CD4-positive, alpha-beta T cell treated with Interferon alpha-2 for 1 hour (primary cell): ENCODE data around the gene PFDN5.

ENCODE experiments used
- DNase-seq, 2 donors: peaks; one replicate each; pipeline ENCODE4 v3.0.0-alpha.2; 2020 to 2022

PFDN5 gene

DNA sequence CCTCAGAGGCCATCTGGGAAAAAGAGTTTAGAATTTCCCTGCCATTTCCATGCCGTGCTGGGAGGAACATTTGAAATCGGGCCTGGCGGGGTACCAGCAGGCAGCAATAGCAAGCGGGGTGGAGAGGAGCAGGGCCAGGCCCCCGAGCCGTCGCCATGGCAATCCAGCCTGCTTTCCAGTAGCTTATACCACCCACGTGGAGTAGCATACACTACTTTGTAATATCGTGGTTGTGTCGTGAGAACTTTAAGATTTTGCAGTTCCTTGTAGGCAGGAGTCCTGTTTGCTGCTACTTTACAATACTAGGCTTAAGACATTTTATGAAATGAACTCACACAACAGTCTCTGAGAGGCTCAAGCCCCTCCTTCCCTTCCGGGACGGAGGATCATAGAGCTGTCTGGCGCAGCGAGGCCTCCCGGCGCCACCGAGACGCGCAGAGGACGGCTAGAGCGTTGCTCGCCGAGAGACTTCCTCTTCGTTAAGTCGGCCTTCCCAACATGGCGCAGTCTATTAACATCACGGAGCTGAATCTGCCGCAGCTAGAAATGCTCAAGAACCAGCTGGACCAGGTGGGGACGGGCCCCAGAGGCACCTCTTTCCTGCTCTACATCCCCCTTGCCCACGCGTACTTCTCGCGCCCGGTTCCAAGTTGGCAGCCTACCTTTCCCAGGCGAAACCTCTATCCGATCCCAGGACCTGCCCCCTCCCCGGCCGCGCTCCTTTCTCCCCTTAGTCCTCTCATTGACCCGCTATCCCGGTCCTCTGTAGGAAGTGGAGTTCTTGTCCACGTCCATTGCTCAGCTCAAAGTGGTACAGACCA lies at the start of gene PFDN5:
TSS of gene PFDN5 (plus strand) at position 473 of the 821 bp plus-strand sequence. CDS start at position 499, 26 bp downstream.
- peak; percentile 92 to 93 for DNase-seq

DNA sequence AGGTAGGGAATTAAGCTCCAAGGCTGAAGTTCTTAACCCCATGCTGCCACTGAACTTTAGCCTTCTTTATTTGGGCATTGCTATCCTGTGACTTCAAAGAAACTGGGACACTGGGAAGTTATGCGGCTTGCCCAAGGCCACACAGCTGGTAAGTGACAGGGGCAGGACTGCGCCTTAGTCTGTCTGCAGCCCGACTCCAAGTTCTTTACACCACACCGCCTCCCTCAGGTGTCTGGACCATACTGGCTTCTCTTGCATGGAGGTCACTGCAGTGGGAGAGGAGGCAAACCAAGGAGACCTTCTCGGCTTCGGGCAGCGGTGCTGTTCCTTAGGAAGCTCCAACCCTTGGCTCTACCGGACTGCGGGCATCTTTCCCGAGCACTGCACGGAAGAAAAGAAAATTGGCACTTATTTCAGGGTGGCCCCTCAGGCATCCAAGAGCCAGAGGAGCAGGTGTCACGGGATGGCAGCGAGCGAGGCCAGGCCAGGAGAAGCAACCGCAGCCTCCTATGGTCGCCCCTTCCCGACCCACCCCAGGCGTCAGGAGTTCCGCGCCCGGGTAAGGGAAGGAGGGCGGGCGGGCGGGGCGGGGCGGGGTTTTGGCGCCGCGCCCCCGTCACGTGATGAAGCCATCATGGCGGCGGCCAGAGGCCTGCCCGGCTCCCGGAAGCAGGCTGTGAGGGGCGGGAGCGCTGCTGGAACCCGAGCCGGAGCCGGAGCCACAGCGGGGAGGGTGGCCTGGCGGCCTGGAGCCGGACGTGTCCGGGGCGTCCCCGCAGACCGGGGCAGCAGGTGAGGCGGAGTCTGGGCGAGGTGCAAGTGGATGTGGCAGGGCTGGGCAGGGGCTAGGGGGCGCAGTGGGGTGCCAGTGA lies 43.6 kb upstream of the PFDN5 start:
- peak; percentile 62 to 76 for DNase-seq

DNA sequence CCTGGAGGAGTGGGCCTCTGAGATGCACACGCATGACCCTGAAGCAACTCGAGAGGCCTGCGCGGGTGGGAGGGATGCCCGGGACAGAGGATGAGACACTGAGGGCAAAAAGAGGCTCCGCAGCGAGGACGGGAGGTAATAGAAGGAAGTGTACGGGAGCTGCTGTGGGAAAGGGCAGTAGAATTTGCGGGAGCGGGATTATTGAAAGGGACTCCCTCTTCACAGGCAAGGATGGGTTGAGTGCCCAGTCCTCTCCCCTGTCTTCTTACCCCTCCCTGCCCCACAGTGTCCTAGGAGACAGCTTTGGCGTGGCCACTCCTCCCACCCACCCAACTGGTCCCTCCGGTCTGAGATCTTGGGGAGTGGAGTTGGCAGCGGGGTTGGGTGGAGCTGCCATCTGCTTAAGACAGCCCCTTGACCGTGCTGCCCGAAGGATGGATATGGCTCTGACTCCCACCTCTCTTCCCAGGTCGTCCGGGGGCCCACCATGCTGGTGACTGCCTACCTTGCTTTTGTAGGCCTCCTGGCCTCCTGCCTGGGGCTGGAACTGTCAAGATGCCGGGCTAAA lies 42.9 kb upstream of the PFDN5 start:
- no peak for DNase-seq

DNA sequence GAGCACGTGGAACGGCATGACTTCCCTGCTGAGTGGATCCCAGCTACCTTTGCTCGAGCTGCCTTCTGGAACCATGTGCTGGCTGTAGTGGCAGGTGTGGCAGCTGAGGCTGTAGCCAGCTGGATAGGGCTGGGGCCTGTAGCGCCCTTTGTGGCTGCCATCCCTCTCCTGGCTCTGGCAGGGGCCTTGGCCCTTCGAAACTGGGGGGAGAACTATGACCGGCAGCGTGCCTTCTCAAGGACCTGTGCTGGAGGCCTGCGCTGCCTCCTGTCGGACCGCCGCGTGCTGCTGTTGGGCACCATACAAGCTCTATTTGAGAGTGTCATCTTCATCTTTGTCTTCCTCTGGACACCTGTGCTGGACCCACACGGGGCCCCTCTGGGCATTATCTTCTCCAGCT lies 42.0 kb upstream of the PFDN5 start:
- no peak for DNase-seq

DNA sequence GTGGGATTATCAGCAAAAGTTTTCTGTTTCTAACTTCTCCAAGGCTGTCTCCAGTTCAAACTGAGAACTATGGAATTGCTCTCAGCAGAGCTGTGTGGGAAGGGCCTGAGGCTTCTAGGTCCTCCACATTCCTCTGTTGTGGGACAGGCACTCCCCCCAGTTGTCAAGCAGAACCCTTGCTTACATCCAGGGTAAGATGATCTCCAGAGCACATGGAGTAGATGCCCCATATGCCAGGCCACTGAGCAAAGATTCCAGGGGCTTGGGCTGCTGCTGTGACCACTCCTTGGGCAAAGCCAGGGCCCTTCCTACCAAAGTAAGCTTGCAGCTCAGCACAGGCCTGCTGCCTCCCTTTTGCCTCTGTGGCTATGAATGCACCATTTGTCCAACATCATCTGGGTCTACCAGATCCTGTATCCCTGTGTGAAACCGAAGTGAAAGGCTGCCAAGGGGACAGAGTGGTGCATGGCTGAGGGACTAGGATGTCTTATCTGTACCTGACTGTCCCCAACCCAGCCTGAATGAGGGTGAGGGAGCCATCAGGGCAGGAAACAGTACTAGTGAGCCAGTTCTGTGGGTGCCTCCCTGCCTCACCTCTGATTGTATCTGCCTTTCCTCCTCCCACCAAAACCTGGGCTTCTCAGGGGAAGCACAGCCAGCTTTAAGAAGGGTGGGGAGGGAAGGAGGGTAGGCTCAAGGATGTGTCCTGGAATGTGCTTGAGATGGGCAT lies 40.4 kb upstream of the PFDN5 start:
- DNase-seq: no peak

DNA sequence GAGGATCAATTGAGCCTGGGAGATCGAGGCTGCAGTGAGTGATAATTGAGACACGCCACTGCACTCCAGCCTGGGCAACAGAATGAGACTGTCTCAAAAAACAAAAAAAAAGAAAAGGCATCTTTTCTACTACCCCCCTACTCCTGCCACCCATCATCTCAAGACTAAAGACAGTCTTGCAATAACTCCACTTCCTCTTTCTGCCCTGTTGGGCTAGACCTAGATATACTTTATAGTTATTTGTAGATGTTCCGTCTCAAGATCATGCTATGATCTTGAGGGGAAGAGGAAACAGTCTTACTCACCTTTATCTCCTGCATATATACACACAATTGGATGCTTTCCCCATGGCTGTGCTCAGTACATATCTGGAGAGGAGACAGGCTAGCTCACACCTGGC lies 39.3 kb upstream of the PFDN5 start:
- DNase-seq: no peak

DNA sequence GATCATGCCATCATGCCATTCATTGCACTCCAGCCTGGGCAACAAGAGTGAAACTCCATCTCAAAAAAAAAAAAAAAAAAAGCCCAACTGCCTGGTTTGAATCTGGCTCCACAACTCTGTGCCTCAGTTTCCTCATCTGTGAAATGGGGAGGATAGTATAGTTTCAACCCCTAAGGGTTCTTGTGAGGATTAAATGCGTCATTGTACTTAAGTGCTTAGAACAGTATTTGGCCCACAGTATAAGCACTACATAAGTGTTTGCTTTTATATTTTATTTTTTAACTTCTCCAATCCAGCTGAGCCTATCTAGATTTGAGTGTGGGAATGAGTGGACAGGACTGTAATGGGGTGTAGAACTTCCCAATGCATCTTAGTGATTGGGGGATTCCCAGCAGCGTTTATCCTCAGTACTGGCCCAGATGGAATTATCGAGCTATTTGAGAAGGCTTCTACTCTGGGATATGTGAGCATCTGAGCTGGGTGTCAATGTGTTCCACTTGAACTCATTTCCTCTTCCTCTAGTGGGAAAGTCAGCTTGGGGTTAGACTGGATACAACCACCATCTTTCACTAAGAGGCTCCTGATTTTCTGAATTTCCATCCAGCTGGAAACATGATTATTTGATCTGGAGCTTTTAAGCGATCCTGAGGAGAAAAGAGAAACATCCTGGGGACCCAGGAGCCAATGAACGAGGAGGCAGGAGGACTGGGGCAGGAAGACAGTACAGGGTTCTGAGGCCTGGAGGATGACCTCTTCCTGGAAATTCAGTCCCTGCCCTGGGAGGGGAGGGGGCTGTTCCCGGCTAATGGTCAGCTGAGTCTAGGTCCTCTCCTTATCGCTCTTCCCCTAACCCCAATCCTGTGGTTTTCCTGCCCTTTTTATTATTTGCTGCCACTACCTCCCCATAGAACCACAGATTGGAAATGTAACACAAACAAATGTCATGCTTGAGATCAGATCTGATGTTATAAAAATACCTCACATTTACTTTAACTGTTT lies 36.5 kb upstream of the PFDN5 start:
- no peak for DNase-seq

DNA sequence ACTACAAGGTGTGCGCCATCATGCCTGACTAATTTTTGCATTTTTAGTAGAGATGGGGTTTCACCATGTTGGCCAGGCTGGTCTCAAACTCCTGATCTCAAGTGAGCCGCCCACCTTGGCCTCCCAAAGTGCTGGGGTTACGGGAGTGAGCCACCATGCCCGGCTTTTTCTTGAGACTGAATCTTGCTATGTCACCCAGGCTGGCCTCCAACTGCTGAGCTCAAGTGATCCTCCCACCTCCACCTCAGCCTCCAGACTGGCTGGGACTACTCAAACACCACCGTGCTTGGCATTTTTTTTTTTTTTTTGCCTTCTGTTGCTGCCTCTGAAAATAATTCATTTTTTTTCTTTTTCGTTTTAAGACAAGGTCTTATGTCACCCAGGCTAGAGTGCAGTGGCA lies 35.5 kb upstream of the PFDN5 start:
- no peak for DNase-seq

DNA sequence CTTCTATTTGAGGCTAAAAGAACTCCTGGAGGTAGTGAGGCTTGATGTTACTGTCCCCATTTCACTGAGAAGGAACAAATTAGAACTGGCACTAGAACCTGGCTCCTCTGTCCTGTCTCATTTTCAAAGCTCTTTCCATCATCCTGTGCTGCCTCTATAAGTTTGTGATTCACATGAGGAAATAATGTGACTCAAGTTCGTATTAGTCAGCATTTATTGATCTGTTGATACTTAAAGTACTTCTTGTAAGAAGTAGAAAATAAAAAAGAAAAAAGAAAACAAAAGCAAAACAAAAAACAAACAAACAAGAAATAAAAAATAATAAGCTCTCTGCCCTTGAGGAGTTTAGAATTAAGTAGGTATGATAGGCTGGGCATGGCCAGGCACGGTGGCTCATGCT lies 29.6 kb upstream of the PFDN5 start:
- DNase-seq: no peak

DNA sequence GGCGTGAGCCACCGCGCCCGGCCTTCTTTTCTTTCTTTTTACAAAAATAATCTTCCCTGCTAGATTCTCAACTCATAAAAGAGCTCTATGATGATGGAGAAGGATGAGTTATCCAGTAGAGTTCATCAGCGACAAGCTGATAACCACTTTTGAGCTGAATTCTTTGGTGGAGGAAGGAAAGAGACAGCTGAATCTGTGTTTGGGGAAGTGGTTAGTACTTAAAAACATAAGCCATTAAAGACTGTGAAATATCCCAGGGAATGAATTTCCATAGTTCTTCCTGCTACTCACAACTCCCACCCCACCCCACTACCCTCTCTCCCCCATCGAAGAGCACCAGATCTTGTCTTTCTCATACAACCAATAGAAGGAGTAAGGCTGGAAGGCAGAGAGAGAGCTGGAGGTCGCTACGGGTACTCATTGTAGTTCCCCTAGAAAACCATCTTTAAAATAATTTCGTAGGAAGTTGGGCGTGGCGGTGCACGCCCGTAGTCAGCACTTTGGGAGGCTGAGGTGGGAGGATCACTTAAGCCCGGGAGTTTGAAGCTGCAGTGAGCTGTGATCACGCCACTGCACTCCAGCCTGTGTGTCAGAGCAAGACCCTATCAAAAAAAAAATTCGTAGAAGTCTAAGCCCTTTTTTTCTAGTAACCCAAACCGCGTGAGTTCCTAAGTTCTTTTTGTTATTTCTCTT lies 27.9 kb upstream of the PFDN5 start:
- DNase-seq: peak in 1 of 2 donors; percentile 42

DNA sequence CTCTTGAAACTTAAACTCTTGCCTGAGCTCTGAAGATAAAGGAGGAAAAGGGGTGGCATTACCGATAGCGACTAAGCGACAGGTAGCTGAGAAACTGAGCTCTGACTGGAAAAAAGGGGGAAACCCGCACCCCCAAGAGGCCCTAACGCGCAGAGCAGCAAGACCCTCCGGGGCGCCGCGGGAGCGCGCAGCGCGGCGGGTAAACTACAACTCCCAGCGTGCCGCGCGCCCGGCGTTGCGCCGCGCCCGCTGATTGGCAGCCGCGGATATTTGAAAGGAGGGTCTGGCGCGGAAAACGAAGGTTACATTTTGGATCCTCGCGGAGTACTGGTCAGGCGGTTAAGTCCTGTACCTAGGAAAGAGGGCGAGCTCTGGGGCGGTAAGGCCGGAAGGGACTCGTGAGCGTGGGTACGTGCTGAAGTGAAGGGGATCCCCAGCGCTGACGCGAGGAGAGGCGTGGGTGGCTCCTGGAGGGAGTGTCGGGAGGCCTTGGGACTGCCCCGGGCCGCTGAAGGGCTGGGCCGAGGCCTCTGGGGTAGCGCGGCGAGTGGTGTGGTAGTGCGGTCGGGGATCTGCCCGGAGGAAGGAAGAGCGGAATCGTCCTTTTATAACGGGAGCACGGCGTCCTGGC lies 27.2 kb upstream of the PFDN5 start, which contains the start of gene ESPL1:
TSS of gene ESPL1 (plus strand) at position 301 of the 631 bp plus-strand sequence. CDS start 468 bp downstream, outside the sequence.
- peak; percentile 83 to 86 for DNase-seq

DNA sequence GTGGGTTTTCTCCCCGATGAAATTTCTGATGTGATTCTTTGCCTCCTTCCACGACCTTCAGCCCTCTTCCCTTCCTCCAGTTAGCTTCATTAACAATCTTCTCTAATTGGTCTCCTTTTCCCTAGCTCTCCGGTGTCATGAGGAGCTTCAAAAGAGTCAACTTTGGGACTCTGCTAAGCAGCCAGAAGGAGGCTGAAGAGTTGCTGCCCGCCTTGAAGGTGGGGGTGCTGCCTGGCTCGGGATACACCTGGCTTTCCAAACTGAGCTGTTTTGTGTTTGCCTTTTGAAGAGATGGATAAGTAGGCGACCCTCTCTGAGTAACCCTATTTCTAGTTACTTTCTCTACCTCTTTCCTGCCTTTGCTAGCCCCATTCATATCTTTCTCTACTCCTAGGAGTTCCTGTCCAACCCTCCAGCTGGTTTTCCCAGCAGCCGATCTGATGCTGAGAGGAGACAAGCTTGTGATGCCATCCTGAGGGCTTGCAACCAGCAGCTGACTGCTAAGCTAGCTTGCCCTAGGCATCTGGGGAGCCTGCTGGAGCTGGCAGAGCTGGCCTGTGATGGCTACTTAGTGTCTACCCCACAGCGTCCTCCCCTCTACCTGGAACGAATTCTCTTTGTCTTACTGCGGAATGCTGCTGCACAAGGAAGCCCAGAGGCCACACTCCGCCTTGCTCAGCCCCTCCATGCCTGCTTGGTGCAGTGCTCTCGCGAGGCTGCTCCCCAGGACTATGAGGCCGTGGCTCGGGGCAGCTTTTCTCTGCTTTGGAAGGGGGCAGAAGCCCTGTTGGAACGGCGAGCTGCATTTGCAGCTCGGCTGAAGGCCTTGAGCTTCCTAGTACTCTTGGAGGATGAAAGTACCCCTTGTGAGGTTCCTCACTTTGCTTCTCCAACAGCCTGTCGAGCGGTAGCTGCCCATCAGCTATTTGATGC lies 26.4 kb upstream of the PFDN5 start:
- DNase-seq: no peak

DNA sequence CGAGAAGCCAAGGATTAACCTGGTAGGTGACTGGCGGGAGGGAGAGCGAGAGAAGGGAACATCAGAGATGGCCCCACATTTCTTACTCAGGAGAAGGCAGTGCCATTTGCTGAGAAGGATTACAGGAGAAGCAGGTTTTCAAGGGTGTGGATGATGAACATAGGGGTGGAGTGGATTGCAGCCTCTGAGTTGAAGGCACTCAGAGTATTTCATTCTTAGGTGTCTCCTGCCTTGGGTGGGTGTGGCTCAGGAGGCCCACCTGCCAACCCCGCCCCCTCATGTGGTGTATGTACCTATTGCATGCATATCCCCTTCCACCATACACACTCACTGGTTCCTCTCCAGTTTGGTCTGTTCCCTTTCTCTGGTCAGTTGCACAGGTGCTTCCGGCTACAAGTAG lies 20.9 kb upstream of the PFDN5 start:
- no peak for DNase-seq

DNA sequence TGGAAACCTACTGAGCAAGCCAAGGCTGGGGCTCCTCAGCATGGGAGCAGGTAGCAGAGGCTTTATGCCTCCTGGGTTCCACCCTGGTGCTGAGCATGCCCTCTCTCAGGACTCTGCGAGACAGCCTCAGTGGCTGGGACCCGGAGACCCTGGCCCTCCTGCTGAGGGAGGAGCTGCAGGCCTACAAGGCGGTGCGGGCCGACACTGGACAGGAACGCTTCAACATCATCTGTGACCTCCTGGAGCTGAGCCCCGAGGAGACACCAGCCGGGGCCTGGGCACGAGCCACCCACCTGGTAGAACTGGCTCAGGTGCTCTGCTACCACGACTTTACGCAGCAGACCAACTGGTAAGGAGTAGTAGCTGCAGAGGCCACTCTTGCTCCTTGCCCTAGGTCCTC lies 18.8 kb upstream of the PFDN5 start:
- no peak for DNase-seq

DNA sequence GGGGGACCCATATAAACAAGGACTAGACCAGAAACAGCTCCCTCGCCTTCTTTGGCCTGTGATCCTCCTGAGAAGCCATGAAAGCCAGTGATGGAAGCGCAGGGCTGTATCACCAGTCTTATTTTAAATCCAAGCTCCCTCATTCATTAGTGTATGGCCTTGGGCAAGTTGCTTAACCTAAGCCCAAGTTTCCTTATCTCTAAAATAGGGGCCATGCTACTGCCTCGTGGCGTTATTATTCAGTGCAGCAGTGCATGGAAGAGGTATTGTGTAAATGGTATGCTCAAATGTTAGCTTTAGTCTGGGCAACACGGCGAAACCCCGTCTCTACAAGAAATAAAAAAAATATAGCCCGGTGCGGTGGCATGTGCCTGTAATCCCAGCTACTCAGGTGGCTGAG lies 17.4 kb upstream of the PFDN5 start:
- no peak for DNase-seq

DNA sequence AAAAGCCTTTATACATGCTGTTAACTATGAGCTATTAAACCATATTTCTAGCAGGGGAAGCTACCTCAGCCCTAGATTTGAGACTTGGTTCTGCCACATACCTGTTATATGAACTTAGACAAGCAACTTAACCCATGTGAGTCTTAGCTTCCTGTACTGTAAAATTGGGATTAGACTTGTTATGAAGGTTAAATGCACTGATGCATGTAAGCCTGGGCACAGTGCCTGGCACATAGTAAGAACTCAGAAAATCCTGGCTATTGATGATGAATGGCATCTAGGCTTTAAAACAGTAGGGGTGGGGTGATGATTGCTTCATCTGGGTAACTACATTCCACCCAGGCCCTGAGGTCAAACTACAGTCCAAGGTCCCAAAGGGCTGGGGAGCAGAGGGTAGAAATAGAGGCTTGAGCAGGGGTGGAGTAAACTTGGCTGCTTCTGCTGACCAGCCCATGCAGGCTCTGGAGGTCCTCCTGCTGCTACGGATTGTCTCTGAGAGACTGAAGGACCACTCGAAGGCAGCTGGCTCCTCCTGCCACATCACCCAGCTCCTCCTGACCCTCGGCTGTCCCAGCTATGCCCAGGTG lies 16.0 kb upstream of the PFDN5 start:
- DNase-seq: no peak

DNA sequence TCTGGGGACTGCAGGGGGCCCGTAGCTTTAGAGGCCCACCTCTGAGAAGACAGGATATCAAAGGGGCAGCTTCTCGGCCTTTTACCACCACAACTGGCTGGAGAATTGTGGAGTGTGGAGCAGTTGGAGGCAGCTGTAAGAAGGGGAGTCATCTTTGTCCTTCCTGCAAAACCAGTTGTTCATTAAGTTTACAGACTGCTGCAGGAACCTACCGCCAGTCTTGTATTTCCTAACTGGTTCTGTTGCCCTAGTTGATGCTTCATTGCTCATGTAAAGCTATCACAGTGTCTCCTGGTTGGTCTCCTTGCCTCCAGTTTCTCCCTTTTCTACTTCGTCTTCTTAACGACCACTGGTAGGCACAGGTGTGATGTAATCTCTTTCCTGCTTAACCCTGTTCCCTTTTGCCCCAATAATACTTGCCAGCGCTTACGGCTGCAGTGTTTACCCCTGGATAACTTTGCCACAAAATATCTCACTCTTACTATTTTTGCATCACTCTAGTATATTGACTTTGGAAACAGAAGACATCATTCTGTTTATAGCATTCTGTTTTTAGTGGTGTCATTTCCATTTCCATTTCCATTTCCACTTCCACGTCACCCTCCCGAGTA lies 15.3 kb upstream of the PFDN5 start:
- DNase-seq: no peak

DNA sequence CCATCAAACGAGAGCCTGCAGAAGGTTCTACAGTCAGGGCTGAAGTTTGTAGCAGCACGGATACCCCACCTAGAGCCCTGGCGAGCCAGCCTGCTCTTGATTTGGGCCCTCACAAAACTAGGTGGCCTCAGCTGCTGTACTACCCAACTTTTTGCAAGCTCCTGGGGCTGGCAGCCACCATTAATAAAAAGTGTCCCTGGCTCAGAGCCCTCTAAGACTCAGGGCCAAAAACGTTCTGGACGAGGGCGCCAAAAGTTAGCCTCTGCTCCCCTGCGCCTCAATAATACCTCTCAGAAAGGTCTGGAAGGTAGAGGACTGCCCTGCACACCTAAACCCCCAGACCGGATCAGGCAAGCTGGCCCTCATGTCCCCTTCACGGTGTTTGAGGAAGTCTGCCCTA lies 8.9 kb upstream of the PFDN5 start:
- no peak for DNase-seq
